Lower leg skin (tissue), 4 donors: Measurements from ENCODE around the gene ZCCHC10. TPM values are rescaled to one million over a fixed set of nuclear protein-coding genes. Genes with fewer than 3 reads are reported as not detected.
"Not testable (repeated sequence)": the region's sequence is repeated elsewhere in the genome, so short reads cannot be mapped to it uniquely, and the experiment has no call there.

Experiments used
- DNase-seq, 2 donors: peaks; one replicate each; pipeline ENCODE4 v3.0.0-alpha.2; 2019; ENCODE audit warnings: low spot score in 2 of 2
- H3K4me3 ChIP-seq: fragments of 200-600 bp; sonication (generic); 2 replicates; pipeline ENCODE4 v1.5.1; 2017; ENCODE audit warnings: mild to moderate bottlenecking, low read depth; ENCODE audit not compliant: poor library complexity, severe bottlenecking
- CTCF ChIP-seq, 3 donors: fragments of 450-650 bp; IDR thresholded peaks; one replicate each; pipeline ENCODE4 v1.5.1; 2016; ENCODE audit warnings: antibody characterized with exemption in 3 of 3, mild to moderate bottlenecking in 3 of 3, moderate library complexity in 2 of 3
- POLR2A ChIP-seq, 2 donors: fragments of 450-650 bp; IDR thresholded peaks; one replicate each; pipeline ENCODE4 v1.6.1; 2016 to 2017; ENCODE audit warnings: antibody characterized with exemption in 2 of 2, mild to moderate bottlenecking in 1 of 2, moderate library complexity in 1 of 2
- WGBS, 2 donors: methylation state at CpG; one replicate each; pipeline ENCODE4 v1.1.5; 2018; 5-methylcytosine and 5-hydroxymethylcytosine counted together
- intact Hi-C: fragments of 100-400 bp; cut with DNase I; formaldehyde crosslinking; loops from one replicate; pipeline ENCODE4 v1.15.0; 2023; ENCODE audit warnings: low total_unique reads
- total RNA-seq, 4 donors: library from RNA; depleted of rRNA; stranded (reverse); fragments of >200 nt; gene quantifications; one replicate each; pipeline ENCODE4 v1.1.0, GENCODE V29; 2016

Gene ZCCHC10
- total RNA-seq, 4 donors from 2014 or later = 5.9 to 11.9 (median 6.9) TPM

GRCh38 chr5:133017964-133018363, 8.4 kb downstream of the ZCCHC10 start:
- TF ChIP-seq CTCF (IDR thresholded peaks at IDR 0.05) (no peak), POLR2A (IDR thresholded peaks at IDR 0.05) (no peak)
- DNase-seq = no peak
- intact Hi-C loops = no loop called here
- WGBS, 2 donors = 97 to 100% methylated on average over 4 of the region's 4 CpGs
- H3K4me3 ChIP-seq = no peak overlapping the region

- no peak for TF ChIP-seq POLR2A (IDR thresholded peaks at IDR 0.05)
- TF ChIP-seq CTCF (IDR thresholded peaks at IDR 0.05) = no peak
- DNase-seq = peak in 1 of 2 donors; percentile 13
- intact Hi-C loops = no loop called here
- 75 to 79% methylated on average over 1 of the region's 1 CpG for WGBS, 2 donors
- H3K4me3 ChIP-seq = no peak overlapping the region
These were observed 10.9 kb downstream of the ZCCHC10 start for GRCh38 chr5:133015466-133015865.

GRCh38 chr5:133008455-133008854, 17.9 kb downstream of the ZCCHC10 start:
- 81 to 82% methylated on average over 6 of the region's 6 CpGs for WGBS, 2 donors
- intact Hi-C loops, H3K4me3 ChIP-seq: not testable (repeated sequence)
- DNase-seq = peak in 1 of 2 donors; percentile 36

GRCh38 chr5:133006653-133007052, 19.7 kb downstream of the ZCCHC10 start:
- no peak for DNase-seq
- TF ChIP-seq CTCF (IDR thresholded peaks at IDR 0.05) (no peak), POLR2A (IDR thresholded peaks at IDR 0.05) (no peak)
- intact Hi-C loops = no loop called here
- H3K4me3 ChIP-seq = no peak overlapping the region
- WGBS, 2 donors = 57 to 75% methylated on average over 1 of the region's 1 CpG

- TF ChIP-seq POLR2A (IDR thresholded peaks at IDR 0.05) (no peak), CTCF (IDR thresholded peaks at IDR 0.05) (no peak)
- DNase-seq = no peak
- 66 to 70% methylated on average over 2 of the region's 2 CpGs for WGBS, 2 donors
- intact Hi-C loops = no loop called here
- no peak overlapping the region for H3K4me3 ChIP-seq
These were observed 27.1 kb downstream of the ZCCHC10 start for GRCh38 chr5:132999246-132999645.

GRCh38 chr5:132998556-132998955, 27.8 kb downstream of the ZCCHC10 start:
- DNase-seq = no peak
- TF ChIP-seq CTCF (IDR thresholded peaks at IDR 0.05) (no peak), POLR2A (IDR thresholded peaks at IDR 0.05) (no peak)
- intact Hi-C loops = no loop called here
- no peak overlapping the region for H3K4me3 ChIP-seq
- WGBS, 2 donors = 94 to 97% methylated on average over 2 of the region's 2 CpGs
